ENCODE data around the gene HSPA12B.

The HSPA12B gene

GRCh38 chr20:3775457-3776108 lies 43.1 kb downstream of the HSPA12B start:
- ChIA-PET POLR2A (interaction anchor here (0.6 kb wide), 1 partner anchor 8 kb away, joined by 3 read pairs; the partner anchor contains the start of gene ADISSP), CTCF (no interaction called here)
- DNase-seq (ENCODE audit: extremely low spot score): no peak
- TF ChIP-seq HDGF (IDR thresholded peaks at IDR 0.05; ENCODE audit: borderline replicate concordance) (no peak), NFRKB (IDR thresholded peaks at IDR 0.05) (no peak), ZNF384 (IDR thresholded peaks at IDR 0.05) (no peak), SP1 (IDR thresholded peaks at IDR 0.05) (no peak), FOXM1 (IDR thresholded peaks at IDR 0.05; ENCODE audit: borderline replicate concordance) (no peak), ELF4 (IDR thresholded peaks at IDR 0.05) (no peak), PKNOX1 (IDR thresholded peaks at IDR 0.05) (no peak), L3MBTL2 (conservative IDR thresholded peaks at IDR 0.05) (no peak), FOXA1 (IDR thresholded peaks at IDR 0.05) (no peak), BHLHE40 (IDR thresholded peaks at IDR 0.05; ENCODE audit: borderline replicate concordance) (no peak)

GRCh38 chr20:3777381-3777715 lies 44.9 kb downstream of the HSPA12B start:
- DNase-seq (ENCODE audit: extremely low spot score): no peak
- ChIA-PET POLR2A (interaction anchor here (1.8 kb wide), 1 partner anchor 43 kb away, joined by 4 read pairs; the partner anchor contains the start of gene AP5S1), CTCF (interaction anchor here (2.8 kb wide), 1 partner anchor 9 kb away, joined by 11 read pairs; the partner anchor contains the start of gene ADISSP)
- TF ChIP-seq SP1 (IDR thresholded peaks at IDR 0.05) (no peak), SUZ12 (IDR thresholded peaks at IDR 0.05) (no peak), ARNT (IDR thresholded peaks at IDR 0.05) (no peak), NFRKB (IDR thresholded peaks at IDR 0.05) (no peak), FOXA1 (IDR thresholded peaks at IDR 0.05) (no peak), HDGF (IDR thresholded peaks at IDR 0.05; ENCODE audit: borderline replicate concordance) (no peak), BHLHE40 (IDR thresholded peaks at IDR 0.05; ENCODE audit: borderline replicate concordance) (no peak), ZNF384 (IDR thresholded peaks at IDR 0.05) (no peak), L3MBTL2 (conservative IDR thresholded peaks at IDR 0.05) (no peak), CTBP1 (IDR thresholded peaks at IDR 0.05; ENCODE audit: borderline replicate concordance) (no peak), ELF4 (IDR thresholded peaks at IDR 0.05) (no peak), TARDBP (IDR thresholded peaks at IDR 0.05) (no peak), LEF1 (IDR thresholded peaks at IDR 0.05; ENCODE audit: borderline replicate concordance) (no peak), PKNOX1 (IDR thresholded peaks at IDR 0.05) (no peak), FOXK2 (IDR thresholded peaks at IDR 0.05) (no peak), FOXM1 (IDR thresholded peaks at IDR 0.05; ENCODE audit: borderline replicate concordance) (no peak)

- ChIA-PET POLR2A (interaction anchor here (1.8 to 2.7 kb wide), 2 partner anchors 10 to 42 kb away, joined by 4 to 8 read pairs; partner anchors contain the start of genes ADISSP and AP5S1), CTCF (interaction anchor here (0.6 to 2.8 kb wide), 3 partner anchors 10 to 336 kb away, joined by 3 to 11 read pairs (median 3); partner anchors contain the start of gene ADISSP)
- TF ChIP-seq HDGF (IDR thresholded peaks at IDR 0.05; ENCODE audit: borderline replicate concordance) (no peak), ZNF384 (IDR thresholded peaks at IDR 0.05) (no peak), FOXA1 (IDR thresholded peaks at IDR 0.05) (no peak), NFRKB (IDR thresholded peaks at IDR 0.05) (no peak), CTBP1 (IDR thresholded peaks at IDR 0.05; ENCODE audit: borderline replicate concordance) (no peak), SUZ12 (IDR thresholded peaks at IDR 0.05) (no peak), L3MBTL2 (conservative IDR thresholded peaks at IDR 0.05) (no peak), BHLHE40 (IDR thresholded peaks at IDR 0.05; ENCODE audit: borderline replicate concordance) (no peak), FOXM1 (IDR thresholded peaks at IDR 0.05; ENCODE audit: borderline replicate concordance) (no peak), LEF1 (IDR thresholded peaks at IDR 0.05; ENCODE audit: borderline replicate concordance) (no peak), ELF4 (IDR thresholded peaks at IDR 0.05) (no peak), ARNT (IDR thresholded peaks at IDR 0.05) (no peak), SP1 (IDR thresholded peaks at IDR 0.05) (no peak), PKNOX1 (IDR thresholded peaks at IDR 0.05) (no peak), FOXK2 (IDR thresholded peaks at IDR 0.05) (no peak), TARDBP (IDR thresholded peaks at IDR 0.05) (no peak)
- no peak for DNase-seq (ENCODE audit: extremely low spot score)
Measured at GRCh38 chr20:3777716-3778629, 45.5 kb downstream of the HSPA12B start.

GRCh38 chr20:3778976-3779375 lies 46.5 kb downstream of the HSPA12B start:
- DNase-seq (ENCODE audit: extremely low spot score): no peak
- POLR2A ChIA-PET: interaction anchor here (1.8 to 2.7 kb wide), 2 partner anchors 11 to 41 kb away, joined by 4 to 8 read pairs; partner anchors contain the start of genes ADISSP and AP5S1
- CTCF ChIA-PET: interaction anchor here (0.8 to 2.8 kb wide), 2 partner anchors 11 to 40 kb away, joined by 3 to 11 read pairs; partner anchors contain the start of gene ADISSP
- TF ChIP-seq SUZ12 (IDR thresholded peaks at IDR 0.05): no peak
- TF ChIP-seq TARDBP (IDR thresholded peaks at IDR 0.05): no peak
- TF ChIP-seq ARNT (IDR thresholded peaks at IDR 0.05): no peak
- TF ChIP-seq L3MBTL2 (conservative IDR thresholded peaks at IDR 0.05): no peak
- TF ChIP-seq LEF1 (IDR thresholded peaks at IDR 0.05; ENCODE audit: borderline replicate concordance): no peak
- no peak for TF ChIP-seq NFRKB (IDR thresholded peaks at IDR 0.05)
- TF ChIP-seq PKNOX1 (IDR thresholded peaks at IDR 0.05): no peak
- TF ChIP-seq CTBP1 (IDR thresholded peaks at IDR 0.05; ENCODE audit: borderline replicate concordance): no peak
- TF ChIP-seq FOXK2 (IDR thresholded peaks at IDR 0.05): no peak
- no peak for TF ChIP-seq HDGF (IDR thresholded peaks at IDR 0.05; ENCODE audit: borderline replicate concordance)
- TF ChIP-seq SP1 (IDR thresholded peaks at IDR 0.05): no peak
- no peak for TF ChIP-seq ZNF384 (IDR thresholded peaks at IDR 0.05)
- TF ChIP-seq FOXA1 (IDR thresholded peaks at IDR 0.05): no peak
- TF ChIP-seq FOXM1 (IDR thresholded peaks at IDR 0.05; ENCODE audit: borderline replicate concordance): no peak
- TF ChIP-seq BHLHE40 (IDR thresholded peaks at IDR 0.05; ENCODE audit: borderline replicate concordance): no peak
- TF ChIP-seq ELF4 (IDR thresholded peaks at IDR 0.05): no peak
